Omental fat pad (tissue), 4 donors: Measurements from ENCODE around the gene BABAM2. TPM values are rescaled to one million over a fixed set of nuclear protein-coding genes. Genes with fewer than 3 reads are reported as not detected.

Experiments
- ATAC-seq: fragments of 150-250 bp; one replicate; pipeline ENCODE4 v1.9.1; 2016; ENCODE audit warnings: mild to moderate bottlenecking, moderate library complexity; ENCODE audit not compliant: low FRiP score
- DNase-seq: peaks from one replicate; pipeline ENCODE4 v3.0.0-alpha.2; 2019; ENCODE audit warnings: low spot score
- CTCF ChIP-seq, 3 donors: fragments of 450-650 bp; IDR thresholded peaks; one replicate each; pipeline ENCODE4 v1.5.1; 2016 to 2017; ENCODE audit warnings: antibody characterized with exemption in 3 of 3, mild to moderate bottlenecking in 3 of 3, moderate library complexity in 2 of 3
- total RNA-seq, 4 donors: library from RNA; depleted of rRNA; stranded (reverse); fragments of >200 nt; gene quantifications; one replicate each; pipeline ENCODE4 v1.1.0, GENCODE V29; 2016

The BABAM2 gene
- total RNA-seq, 4 donors from 2014 or later = 29.2 to 41.0 (median 36.5) TPM

GRCh38 chr2:28174211-28174610 lies 283.7 kb downstream of the BABAM2 start:
- no peak for DNase-seq
- TF ChIP-seq CTCF (IDR thresholded peaks at IDR 0.05) = no peak
- ATAC-seq = no peak

- no peak for ATAC-seq
- no peak for TF ChIP-seq CTCF (IDR thresholded peaks at IDR 0.05)
Measured at GRCh38 chr2:28175028-28175427, 284.5 kb downstream of the BABAM2 start.

GRCh38 chr2:28178946-28179345 lies 288.4 kb downstream of the BABAM2 start:
- no peak for TF ChIP-seq CTCF (IDR thresholded peaks at IDR 0.05)
- ATAC-seq = no peak
- no peak for DNase-seq

More at GRCh38 chr2:28175028-28175427, 284.5 kb downstream of the BABAM2 start:
- no peak for DNase-seq

- no peak for ATAC-seq
- no peak for DNase-seq
- no peak for TF ChIP-seq CTCF (IDR thresholded peaks at IDR 0.05)
Measured at GRCh38 chr2:28181801-28182200, 291.3 kb downstream of the BABAM2 start.

DNA sequence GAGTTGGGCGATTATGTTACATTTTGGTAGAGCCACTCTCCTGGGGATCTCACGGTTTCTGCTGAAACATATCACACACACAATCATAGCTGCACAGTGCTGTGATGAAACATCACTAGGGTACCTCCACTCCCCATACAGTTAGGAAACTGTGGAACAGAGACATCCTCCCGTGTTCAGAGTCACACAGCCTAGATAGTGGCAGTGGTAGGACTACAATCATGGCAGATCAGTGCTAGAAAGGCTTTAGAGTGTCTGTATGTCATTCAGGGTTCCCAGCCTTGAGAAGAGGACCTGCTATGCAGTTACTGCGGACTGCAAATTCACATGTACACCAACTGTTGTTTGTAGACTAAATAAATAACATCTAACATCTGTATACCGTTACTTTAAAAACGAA lies 291.8 kb downstream of the BABAM2 start:
- ATAC-seq (no peak), DNase-seq (no peak)
- TF ChIP-seq CTCF (IDR thresholded peaks at IDR 0.05) = no peak

DNA sequence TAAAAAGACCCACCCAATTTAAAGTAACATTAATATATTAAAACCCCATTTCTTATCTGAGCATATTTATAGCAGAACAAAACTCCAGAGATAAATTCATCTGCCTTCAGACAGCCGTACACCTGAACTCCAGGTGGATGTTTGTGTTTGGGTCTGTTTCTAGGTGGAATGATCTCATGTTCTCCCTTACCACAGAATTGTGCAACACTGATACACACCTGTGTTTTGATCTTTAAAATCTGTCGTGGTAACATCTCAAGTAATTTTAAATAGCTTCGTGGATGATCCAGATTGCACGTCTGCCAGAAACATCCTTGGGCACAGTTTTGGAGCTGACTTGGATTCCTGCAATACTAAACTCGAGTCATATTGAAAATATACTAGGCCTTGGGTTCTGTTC lies 294.6 kb downstream of the BABAM2 start:
- no peak for TF ChIP-seq CTCF (IDR thresholded peaks at IDR 0.05)
- no peak for DNase-seq

GRCh38 chr2:28185891-28186290 lies 295.4 kb downstream of the BABAM2 start:
- DNase-seq (no peak), ATAC-seq (no peak)
- TF ChIP-seq CTCF (IDR thresholded peaks at IDR 0.05) = no peak

More for the DNA sequence above, 294.6 kb downstream of the BABAM2 start:
- ATAC-seq = no peak
